ENCODE data around the gene NUP43. TPM values are rescaled to one million over a fixed set of nuclear protein-coding genes. Genes with fewer than 3 reads are reported as not detected.

NUP43 gene
- total and polyA plus RNA-seq, 2 of the 13 experiments (the other 11 are each of a cell fraction or from before 2014, with no cell fraction given), result 38.9 to 85.1 TPM

DNA sequence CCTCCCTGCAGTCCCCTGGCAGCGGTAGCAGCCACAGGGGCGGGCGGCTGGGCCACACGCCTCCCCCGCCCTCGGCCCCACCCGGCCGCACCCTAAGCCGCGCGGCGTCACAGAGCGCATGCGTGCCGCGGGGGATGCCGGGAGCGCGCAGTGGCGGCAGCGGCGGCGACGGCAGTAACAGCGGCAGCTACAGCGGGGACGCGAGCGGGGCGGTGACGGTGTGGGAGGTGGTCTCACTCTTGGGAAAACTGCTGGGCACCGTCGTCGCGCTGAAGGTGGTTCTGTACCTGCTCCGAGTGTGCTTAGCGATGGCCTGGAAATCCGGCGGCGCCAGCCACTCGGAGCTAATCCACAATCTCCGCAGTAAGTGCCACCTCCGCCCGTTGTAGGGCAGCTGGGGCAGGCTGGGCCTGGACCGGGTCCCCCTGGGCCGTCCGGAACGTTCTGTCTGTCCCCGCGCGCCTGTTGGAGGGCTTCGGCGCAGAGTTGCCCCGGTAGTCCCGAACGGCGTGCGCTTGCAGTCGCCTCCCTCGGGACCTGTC lies 3.3 kb upstream of the NUP43 start, which contains the start of gene PCMT1 (continued):
- TF ChIP-seq, protein P1, sequence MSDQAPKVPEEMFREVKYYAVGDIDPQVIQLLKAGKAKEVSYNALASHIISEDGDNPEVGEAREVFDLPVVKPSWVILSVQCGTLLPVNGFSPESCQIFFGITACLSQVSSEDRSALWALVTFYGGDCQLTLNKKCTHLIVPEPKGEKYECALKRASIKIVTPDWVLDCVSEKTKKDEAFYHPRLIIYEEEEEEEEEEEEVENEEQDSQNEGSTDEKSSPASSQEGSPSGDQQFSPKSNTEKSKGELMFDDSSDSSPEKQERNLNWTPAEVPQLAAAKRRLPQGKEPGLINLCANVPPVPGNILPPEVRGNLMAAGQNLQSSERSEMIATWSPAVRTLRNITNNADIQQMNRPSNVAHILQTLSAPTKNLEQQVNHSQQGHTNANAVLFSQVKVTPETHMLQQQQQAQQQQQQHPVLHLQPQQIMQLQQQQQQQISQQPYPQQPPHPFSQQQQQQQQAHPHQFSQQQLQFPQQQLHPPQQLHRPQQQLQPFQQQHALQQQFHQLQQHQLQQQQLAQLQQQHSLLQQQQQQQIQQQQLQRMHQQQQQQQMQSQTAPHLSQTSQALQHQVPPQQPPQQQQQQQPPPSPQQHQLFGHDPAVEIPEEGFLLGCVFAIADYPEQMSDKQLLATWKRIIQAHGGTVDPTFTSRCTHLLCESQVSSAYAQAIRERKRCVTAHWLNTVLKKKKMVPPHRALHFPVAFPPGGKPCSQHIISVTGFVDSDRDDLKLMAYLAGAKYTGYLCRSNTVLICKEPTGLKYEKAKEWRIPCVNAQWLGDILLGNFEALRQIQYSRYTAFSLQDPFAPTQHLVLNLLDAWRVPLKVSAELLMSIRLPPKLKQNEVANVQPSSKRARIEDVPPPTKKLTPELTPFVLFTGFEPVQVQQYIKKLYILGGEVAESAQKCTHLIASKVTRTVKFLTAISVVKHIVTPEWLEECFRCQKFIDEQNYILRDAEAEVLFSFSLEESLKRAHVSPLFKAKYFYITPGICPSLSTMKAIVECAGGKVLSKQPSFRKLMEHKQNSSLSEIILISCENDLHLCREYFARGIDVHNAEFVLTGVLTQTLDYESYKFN (CRISPR knock-in tag; conservative IDR thresholded peaks at IDR 0.05), result no peak; the same call in 1 of the 2 replicates
- TF ChIP-seq POLR2AphosphoS5 (IDR thresholded peaks at IDR 0.05; ENCODE audit: low read depth, low read length), result peak; percentile 81
- TF ChIP-seq ZNF569 (CRISPR knock-in tag; IDR thresholded peaks at IDR 0.05; ENCODE audit: borderline replicate concordance), result 0 out of 2 replicates have a peak, but pooled peaks have one; percentile 44
- no peak; the same call in 1 of the 2 replicates for TF ChIP-seq ZBTB3 (CRISPR knock-in tag; IDR thresholded peaks at IDR 0.05; ENCODE audit: borderline replicate concordance, low read depth)
- TF ChIP-seq RBFOX2 (IDR thresholded peaks at IDR 0.05; ENCODE audit: low read depth, low read length), result peak; percentile 88
- TF ChIP-seq ZFP82 (CRISPR knock-in tag; IDR thresholded peaks at IDR 0.05; ENCODE audit: borderline replicate concordance), result no peak
- TF ChIP-seq, protein P2, sequence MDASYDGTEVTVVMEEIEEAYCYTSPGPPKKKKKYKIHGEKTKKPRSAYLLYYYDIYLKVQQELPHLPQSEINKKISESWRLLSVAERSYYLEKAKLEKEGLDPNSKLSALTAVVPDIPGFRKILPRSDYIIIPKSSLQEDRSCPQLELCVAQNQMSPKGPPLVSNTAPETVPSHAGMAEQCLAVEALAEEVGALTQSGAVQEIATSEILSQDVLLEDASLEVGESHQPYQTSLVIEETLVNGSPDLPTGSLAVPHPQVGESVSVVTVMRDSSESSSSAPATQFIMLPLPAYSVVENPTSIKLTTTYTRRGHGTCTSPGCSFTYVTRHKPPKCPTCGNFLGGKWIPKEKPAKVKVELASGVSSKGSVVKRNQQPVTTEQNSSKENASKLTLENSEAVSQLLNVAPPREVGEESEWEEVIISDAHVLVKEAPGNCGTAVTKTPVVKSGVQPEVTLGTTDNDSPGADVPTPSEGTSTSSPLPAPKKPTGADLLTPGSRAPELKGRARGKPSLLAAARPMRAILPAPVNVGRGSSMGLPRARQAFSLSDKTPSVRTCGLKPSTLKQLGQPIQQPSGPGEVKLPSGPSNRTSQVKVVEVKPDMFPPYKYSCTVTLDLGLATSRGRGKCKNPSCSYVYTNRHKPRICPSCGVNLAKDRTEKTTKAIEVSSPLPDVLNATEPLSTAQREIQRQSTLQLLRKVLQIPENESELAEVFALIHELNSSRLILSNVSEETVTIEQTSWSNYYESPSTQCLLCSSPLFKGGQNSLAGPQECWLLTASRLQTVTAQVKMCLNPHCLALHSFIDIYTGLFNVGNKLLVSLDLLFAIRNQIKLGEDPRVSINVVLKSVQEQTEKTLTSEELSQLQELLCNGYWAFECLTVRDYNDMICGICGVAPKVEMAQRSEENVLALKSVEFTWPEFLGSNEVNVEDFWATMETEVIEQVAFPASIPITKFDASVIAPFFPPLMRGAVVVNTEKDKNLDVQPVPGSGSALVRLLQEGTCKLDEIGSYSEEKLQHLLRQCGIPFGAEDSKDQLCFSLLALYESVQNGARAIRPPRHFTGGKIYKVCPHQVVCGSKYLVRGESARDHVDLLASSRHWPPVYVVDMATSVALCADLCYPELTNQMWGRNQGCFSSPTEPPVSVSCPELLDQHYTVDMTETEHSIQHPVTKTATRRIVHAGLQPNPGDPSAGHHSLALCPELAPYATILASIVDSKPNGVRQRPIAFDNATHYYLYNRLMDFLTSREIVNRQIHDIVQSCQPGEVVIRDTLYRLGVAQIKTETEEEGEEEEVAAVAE (CRISPR knock-in tag; IDR thresholded peaks at IDR 0.05; ENCODE audit: borderline replicate concordance), result no peak; the same call in 1 of the 2 replicates
- no peak for TF ChIP-seq PAX8 (CRISPR knock-in tag; IDR thresholded peaks at IDR 0.05; ENCODE audit: borderline replicate concordance)
- TF ChIP-seq, protein P3, sequence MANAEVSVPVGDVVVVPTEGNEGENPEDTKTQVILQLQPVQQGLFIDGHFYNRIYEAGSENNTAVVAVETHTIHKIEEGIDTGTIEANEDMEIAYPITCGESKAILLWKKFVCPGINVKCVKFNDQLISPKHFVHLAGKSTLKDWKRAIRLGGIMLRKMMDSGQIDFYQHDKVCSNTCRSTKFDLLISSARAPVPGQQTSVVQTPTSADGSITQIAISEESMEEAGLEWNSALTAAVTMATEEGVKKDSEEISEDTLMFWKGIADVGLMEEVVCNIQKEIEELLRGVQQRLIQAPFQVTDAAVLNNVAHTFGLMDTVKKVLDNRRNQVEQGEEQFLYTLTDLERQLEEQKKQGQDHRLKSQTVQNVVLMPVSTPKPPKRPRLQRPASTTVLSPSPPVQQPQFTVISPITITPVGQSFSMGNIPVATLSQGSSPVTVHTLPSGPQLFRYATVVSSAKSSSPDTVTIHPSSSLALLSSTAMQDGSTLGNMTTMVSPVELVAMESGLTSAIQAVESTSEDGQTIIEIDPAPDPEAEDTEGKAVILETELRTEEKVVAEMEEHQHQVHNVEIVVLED (CRISPR knock-in tag; IDR thresholded peaks at IDR 0.05; ENCODE audit: borderline replicate concordance), result peak; percentile 88
- peak; percentile 40 for TF ChIP-seq PTBP1 (IDR thresholded peaks at IDR 0.05; ENCODE audit: low read depth, low read length, poor library complexity, severe bottlenecking)
- TF ChIP-seq ZNF792 (CRISPR knock-in tag; IDR thresholded peaks at IDR 0.05), result 0 out of 2 replicates have a peak, but pooled peaks have one; percentile 60
- TF ChIP-seq ZSCAN9 (CRISPR knock-in tag; IDR thresholded peaks at IDR 0.05; ENCODE audit: borderline replicate concordance), result peak; percentile 10; the same call in 1 of the 2 replicates
- TF ChIP-seq ZNF777 (CRISPR knock-in tag; IDR thresholded peaks at IDR 0.05), result peak; percentile 62; the same call in 1 of the 2 replicates
- 0 out of 2 replicates have a peak, but pooled peaks have one; percentile 29 for TF ChIP-seq ETV6 (CRISPR knock-in tag; conservative IDR thresholded peaks at IDR 0.05)
- no peak for TF ChIP-seq ZFAT (CRISPR knock-in tag; conservative IDR thresholded peaks at IDR 0.05)
- TF ChIP-seq, protein P4, sequence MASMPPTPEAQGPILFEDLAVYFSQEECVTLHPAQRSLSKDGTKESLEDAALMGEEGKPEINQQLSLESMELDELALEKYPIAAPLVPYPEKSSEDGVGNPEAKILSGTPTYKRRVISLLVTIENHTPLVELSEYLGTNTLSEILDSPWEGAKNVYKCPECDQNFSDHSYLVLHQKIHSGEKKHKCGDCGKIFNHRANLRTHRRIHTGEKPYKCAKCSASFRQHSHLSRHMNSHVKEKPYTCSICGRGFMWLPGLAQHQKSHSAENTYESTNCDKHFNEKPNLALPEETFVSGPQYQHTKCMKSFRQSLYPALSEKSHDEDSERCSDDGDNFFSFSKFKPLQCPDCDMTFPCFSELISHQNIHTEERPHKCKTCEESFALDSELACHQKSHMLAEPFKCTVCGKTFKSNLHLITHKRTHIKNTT (CRISPR knock-in tag; IDR thresholded peaks at IDR 0.05), result no peak
- no peak for TF ChIP-seq RBAK (CRISPR knock-in tag; IDR thresholded peaks at IDR 0.05)
- no peak for TF ChIP-seq HMGA1 (CRISPR knock-in tag; conservative IDR thresholded peaks at IDR 0.05)
- TF ChIP-seq TBP (CRISPR knock-in tag; IDR thresholded peaks at IDR 0.05), result peak; percentile 93; the same call in 1 of the 2 replicates

Data from HepG2 (cell line).